RPMI7951 (cell line): ENCODE data around the gene ANAPC5. TPM values are rescaled to one million over a fixed set of nuclear protein-coding genes. Genes with fewer than 3 reads are reported as not detected.
"Not testable (repeated sequence)": the region's sequence is repeated elsewhere in the genome, so short reads cannot be mapped to it uniquely, and the experiment has no call there.

ENCODE experiments used
- DNase-seq: peaks from one replicate; pipeline ENCODE4 v3.0.0-alpha.2; 2012; ENCODE audit warnings: low read depth
- total RNA-seq: library from RNA; depleted of rRNA; stranded (reverse); fragments of >200 nt; shearing (Covaris generic); gene quantifications from 2 replicates; pipeline ENCODE4 v1.2.3, GENCODE V29; 2014

The ANAPC5 gene
- total RNA-seq, 1 experiment from 2014 or later: 152 TPM

DNA sequence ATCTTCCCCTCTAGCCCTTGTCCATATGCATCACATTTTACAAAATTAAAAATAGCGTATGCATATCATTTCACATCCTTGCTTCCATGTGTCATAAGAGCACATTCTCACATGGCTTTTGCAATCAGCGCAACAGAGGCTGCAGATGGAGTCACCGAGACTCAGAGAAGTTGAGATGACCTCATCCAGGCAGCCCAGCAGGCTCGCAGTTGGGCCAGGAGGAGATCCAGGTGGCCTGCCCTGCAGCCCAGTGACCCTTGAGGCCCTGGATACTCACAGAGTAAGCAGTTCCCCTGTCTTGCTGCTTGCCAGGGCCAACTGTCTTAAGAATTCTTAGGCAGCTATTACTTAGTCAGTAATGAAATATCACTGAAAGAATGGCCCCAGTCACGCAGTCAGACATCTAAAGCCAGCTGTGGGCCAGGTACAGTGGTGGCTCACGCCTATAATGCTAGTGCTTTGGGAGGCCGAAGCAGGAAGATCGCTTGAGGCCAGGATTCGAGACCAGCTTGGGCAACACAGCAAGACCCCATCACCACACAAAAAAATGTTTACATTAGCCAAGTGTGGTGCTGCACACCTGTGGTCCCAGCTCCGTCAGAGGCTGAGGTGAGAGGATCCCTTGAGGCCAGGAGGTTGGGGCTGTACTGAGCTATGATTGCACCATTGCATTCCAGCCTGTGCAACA lies 64.8 kb downstream of the ANAPC5 start:
- DNase-seq: no peak

DNA sequence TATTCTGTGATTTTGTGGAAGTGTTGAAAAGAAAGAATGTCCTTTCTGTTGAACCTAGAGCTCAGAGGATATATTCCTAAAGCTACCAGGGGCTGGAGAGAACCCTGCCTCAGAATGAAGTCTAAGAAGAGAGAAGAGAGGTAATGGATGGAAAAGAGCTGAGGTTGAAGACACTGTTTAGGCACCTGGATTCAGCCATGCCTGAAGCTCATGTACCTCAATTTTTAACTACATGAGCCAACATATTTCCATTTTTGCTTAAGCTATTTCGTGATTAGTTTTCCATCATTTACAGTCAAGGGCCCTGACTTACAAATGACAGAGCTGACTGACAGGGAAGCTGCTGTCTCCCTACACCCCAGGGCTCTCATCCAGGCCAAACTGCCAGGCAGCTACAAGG lies 66.4 kb downstream of the ANAPC5 start:
- no peak for DNase-seq

DNA sequence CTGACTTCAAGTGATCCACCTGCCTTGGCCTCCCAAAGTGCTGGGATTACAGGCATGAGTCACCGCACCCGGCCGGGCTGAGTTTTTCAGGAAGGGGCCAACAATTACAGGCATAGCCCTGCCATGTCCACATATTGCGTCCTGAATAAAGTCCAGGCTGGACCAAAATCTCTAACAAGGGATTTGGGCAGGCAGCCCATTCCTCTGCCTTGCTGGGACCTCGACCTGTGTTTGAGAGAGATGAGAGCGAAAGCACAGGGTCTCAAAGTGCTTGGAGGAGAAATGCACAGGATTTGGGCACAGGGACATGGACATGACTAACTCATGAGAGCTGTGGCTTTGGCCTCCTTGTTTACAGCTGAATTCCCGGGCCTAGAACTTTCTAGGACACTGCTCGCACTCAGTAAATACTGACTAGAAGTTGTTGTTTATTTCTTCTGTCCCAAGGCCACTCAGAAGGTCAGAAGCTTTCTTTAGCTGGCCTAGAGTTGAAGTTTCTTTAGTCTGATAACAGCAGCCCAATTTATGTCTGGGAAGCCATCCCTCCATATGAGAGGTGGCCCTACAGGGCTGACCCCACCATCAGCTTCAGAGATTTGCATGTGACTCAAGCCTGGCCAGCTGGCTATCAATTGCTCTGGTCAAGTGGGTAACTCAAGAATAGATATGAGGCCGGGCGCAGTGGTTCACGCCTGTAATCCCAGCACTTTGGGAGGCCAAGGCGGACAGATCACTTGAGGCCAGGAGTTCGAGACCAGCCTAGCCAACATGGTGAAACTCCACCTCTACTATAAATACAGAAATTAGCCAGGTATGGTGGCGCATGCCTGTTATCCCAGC lies 67.4 kb downstream of the ANAPC5 start:
- no peak for DNase-seq

DNA sequence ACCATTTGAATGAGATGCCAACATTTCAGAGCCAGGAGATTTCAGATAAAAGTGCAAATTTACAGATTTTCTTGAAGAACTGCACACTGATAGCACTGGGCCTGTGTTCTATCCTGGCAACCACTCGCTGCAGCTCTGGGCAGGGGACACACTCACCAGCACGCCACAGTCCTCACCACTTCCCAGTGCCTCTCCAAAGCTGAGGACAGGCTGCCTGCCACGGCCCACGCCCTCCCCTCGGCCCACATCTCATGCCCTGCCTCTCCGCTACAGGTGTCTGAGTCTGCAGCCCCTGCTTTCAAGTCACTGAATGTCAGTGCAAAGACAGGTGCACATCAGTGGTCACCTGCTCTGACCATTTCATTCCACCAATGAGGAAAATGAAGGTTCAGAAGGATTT lies 68.4 kb downstream of the ANAPC5 start:
- DNase-seq: no peak

DNA sequence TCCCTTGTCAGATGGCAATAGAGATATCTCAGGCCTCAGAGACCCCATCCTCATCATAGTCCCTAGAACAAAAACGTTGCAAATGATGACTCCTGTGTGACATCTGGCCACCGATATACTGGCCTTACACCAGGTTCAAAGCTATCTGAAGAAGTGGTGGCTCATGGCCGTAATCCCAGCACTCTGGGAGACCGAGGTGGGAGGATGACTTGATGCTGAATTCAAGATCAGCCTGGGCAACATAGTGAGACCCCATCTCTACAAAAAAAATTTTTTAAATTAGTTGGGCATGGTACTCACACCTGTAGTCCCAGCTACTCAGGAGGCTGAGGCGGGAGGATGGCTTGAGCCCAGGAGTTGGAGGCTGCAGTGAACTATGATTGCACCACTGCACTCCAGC lies 68.8 kb downstream of the ANAPC5 start:
- DNase-seq: no peak

DNA sequence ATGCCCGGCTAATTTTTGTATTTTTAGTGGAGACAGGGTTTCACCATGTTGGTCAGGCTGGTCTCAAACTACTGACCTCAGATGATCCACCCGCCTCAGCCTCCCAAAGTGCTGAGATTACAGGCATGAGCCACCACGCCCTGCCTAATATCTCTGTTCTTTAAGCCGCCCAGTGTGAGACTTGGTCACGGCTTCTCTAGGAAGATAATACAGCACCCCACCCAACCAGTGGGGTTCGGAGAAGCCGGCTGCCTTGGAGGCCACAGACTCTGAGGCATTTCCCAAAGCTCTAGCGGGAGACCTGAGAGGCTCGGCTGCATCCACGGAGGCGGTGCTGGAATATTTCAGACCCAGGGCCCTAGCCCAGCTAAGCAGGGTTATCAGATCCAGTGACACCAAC lies 69.3 kb downstream of the ANAPC5 start:
- not testable (repeated sequence) for DNase-seq

DNA sequence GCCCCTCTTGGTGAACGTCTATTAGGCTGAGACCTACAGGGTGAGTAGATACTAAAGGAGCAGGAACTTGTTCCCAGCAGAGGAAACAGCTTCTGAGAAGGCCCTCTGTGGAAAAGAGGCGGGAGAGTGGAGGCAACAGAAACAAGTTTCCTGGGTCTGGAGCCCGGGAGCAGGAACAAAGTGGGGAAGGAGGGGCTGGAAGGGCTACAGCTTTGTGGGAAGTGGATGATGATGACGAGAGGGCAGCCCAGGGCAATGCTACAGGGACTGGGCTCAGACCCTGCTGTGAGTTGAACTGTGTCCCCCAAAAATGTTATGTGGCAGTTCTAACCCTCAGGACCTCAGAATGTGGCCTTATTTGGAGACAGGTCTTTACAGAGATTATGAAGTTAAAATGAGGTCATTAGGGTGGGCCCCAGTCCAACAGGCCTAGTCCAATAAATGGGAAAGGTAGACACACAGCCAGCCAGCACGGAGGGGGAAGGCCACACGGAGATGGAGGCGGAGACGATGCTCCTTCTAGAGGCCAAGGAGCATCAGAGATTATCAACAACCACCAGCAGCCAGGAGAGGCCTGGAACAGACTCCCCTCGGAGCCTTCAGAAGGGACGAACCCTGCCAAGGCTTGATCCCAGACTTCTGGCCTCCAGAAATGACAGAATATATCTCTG lies 70.0 kb downstream of the ANAPC5 start:
- DNase-seq: no peak

DNA sequence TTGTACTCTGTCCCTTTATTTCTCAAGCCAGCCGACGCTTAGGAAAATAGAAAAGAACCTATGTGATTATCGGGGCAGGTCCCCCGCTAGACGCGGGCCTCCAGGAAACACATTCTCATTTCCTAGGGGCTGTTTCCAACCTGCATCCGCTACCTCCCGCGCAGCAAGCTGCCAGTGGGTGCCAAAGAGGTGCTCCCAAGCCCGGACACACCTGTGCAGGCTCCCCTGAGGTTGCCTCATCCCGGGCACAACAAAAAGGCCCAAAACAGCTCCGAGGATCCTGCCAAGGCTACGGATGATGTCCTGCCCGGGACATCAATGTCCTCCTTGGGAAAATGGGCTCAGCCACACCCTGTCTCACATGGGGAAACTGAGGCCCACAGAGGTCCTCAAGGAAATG lies 71.1 kb downstream of the ANAPC5 start:
- not testable (repeated sequence) for DNase-seq

DNA sequence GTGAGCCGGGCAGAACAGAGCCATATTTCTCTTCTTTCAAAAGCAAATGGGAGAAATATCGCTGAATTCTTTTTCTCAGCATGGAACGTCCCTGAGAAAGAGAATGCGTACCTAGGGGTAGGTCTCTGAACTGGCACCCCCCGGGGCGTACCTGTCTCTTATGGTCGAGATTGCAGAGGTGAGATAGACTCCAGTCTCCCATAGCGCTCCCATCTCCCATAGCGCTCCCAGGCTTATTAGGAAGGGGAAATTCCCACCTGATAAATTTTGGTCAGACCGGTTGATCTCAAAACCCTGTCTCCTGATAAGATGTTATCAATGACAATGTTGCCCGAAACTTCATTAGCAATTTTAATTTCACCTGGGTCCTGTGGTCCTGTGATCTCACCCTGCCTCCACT lies 71.7 kb downstream of the ANAPC5 start:
- DNase-seq: not testable (repeated sequence)

DNA sequence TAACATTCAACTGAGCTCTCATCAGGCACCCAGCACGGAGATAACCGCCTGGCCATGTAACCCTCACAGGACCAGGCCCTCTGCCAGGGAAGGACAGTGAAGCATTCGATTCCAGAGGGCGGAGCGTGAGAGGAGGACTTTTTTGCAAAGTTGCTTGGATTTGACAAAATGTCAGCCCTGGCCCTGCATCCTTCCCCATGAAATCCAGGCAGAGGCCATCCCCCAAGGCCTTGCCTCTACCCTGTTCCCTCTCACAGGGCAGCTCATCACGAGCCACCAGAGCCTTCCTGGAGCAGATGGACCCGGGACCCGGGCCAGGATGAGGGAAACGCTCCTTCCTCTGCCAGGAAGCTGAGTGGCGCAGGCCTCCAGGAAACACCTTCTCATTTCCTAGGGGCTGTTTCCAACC lies 72.7 kb downstream of the ANAPC5 start:
- DNase-seq: no peak

DNA sequence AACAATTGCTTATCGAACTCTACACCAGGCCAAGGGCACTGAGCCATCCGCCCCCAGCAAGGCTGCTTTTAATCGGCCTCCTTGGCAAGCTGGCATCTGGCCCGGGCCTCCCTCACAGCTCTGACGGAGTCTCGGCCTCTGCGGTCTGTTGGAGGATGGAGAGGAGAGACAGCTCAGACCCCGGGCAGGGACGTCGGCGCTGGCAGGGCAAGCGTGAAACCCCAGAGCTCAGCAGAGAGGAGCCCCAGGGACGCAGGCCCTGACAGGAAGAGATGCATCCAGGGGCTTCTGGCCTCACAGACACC lies 73.2 kb downstream of the ANAPC5 start:
- DNase-seq: no peak

DNA sequence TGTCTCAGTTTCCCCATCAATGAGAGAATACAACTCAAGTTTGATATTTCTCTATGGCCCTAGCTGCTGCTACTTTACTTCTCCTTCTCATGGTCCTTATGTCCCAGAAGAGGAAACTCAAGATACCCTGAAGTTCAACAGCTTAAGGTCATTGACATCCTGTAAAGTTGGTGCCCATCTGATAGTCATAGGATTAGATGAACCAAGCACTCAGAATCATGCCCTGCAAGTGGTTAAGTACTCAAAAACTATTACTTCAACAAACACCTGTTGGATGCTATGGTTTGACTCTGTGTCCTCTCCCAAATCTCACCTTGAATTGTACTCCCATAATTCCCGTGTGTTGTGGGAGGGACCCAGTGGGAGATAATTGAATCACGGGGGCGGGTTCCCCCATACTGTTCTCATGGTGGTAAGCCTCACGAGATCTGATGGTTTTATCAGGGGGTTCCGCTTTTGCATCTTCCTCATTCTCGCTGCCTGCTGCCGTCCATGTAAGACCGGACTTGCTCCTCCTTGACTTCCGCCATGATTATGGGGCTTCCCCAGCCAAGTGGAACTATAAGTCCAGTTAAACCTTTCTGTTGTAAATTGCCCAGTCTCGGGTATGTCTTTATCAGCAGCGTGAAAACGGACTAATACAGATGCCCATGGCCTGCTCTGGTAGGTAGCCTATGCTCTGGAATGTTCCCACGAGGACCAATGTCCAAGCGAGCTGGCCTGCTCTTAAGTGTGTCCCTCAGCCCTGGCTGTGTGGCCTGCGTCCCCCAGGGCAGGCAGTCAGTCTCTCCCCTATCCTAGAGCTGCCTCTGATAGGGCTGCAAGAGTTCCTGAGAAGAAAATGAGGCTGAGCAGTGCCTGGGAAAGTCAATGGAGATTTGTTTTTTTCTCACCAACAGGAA lies 73.8 kb downstream of the ANAPC5 start:
- no peak for DNase-seq

DNA sequence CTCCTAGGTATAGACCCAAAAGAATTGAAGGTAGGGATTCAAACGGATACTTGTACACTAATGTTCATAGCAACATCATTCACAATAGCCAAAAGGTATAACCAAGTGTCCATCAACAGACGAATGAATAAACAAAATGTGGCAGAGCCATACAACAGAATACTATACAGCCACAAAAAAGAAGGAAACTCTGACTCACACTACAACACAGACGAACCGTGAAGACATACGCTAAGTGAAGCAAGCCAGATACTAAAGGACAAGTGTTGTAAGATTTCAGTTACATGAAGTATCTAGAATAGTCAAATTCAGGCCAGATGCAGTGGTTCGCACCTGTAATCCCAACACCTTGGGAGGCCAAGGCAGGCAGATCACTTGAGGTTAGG lies 74.8 kb downstream of the ANAPC5 start:
- no peak for DNase-seq

DNA sequence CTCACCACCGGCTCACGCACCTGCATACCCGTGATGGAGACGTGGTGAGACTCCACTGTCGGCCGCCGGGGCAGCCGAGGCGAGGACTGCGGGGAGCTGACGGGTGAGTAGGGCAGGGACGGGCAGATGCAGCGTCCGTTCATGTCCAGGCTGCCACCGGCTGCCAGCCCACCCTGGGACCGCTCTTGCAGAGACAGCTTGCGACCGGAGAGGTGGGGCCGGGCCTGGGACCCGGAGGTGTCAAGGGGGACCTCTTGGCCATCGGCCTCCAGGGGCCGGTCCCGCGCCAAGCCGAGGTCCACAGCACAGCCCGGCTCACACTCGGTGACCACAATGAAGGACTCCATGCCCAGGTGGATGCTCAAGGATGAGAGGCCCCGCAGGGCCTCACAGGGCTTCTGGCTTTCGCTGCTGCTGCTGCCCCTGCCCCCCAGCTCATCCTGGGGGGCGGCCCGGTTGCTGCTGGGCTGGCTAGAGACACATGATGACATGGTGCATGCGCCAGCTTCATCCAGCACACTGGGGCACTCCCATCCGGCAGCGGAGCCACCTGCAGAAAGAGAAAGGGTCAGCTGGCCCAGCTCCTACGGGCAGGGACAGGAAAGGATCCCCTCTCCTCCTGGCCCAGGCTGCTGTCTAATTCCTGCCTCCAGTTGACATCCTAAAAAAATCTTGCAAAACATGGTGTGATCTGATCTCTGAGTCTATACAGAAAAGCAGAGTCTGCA lies 78.0 kb downstream of the ANAPC5 start:
- no peak for DNase-seq

DNA sequence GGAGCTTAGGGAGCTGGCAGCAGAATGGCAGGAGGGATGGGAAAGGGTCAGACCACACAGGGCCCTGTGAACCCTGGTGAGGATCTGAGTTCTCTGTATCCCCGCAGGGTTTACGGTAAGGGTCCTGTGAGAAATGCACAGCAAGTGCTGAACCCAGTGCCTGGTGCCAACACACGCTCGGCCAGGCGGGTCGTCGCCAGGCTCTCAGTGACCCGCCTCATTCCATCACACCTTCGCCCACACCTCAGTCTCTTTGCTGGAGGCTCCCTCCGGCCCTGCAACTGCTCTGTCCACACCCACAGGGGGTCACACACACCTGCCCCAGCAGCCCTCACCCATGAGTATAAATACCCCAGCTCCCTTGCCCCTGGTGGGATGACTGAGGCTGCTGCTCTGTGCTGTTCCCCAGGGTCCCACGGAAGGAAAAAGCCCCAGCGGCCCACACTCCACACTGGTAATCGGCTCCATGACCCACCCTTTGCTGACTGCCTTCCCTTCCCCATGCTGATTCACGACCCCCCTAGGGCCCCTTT lies 78.8 kb downstream of the ANAPC5 start:
- no peak for DNase-seq

DNA sequence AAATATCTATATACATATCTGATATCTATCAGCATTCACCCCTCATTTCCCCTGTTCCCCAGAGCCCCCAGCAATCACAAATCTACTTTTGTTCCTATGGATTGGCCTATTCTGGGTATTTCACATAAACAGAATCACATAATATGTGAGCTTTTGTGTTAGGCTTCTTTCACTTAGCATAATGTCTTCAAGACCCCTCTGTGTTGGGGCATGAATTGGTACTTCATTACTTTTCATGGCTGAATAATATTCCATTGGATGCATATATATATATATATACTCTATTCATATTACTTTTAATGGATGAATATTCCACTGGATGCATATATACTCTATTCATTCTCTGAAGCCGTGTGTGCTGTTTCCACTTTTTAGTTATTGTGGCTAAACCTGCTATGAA lies 84.4 kb downstream of the ANAPC5 start:
- DNase-seq: no peak

DNA sequence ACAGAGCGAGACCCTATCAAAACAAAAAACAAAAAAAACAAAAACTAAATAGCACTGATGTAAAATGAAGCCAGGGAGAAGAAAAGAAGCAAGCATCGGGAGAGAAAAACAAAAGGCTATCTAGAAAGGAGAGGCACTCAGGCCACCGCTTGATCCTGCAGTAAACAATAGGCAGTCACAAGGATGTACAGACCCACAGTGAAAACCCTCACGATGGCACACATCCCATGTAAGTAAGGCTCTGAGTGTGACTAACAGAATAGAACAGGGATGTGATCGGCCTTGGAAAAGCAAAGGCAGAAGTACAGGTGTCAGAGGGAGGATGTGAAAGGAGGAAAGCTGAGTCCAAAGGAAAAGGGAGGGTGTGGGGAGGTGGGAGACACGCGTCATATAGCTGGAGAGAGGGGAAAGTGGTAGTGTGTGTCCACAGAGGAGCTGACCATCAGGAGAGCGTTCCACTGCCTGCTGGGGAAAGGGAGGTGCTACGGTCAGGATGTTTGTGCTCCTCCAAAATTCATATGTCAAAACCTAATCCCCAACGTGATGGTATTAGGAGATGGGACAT lies 87.2 kb downstream of the ANAPC5 start:
- no peak for DNase-seq

DNA sequence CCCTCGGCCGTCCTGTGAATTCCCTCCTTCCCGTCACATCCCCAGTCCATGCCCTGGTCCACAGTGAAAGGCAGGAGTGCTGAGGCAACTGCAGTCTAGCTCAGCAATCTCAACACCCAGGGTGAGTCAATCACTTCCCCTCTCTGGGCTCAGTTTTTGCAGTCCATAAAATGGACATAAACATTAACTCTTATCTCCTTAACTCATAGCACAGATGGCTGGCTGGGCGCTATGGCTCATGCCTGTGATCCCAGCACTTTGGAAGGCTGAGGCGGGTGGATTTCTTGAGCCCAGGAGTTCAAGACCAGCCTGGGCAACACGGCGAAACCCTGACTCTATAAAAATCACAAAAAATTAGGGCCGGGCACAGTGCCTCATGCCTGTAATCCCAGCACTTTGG lies 88.1 kb downstream of the ANAPC5 start:
- DNase-seq: no peak

DNA sequence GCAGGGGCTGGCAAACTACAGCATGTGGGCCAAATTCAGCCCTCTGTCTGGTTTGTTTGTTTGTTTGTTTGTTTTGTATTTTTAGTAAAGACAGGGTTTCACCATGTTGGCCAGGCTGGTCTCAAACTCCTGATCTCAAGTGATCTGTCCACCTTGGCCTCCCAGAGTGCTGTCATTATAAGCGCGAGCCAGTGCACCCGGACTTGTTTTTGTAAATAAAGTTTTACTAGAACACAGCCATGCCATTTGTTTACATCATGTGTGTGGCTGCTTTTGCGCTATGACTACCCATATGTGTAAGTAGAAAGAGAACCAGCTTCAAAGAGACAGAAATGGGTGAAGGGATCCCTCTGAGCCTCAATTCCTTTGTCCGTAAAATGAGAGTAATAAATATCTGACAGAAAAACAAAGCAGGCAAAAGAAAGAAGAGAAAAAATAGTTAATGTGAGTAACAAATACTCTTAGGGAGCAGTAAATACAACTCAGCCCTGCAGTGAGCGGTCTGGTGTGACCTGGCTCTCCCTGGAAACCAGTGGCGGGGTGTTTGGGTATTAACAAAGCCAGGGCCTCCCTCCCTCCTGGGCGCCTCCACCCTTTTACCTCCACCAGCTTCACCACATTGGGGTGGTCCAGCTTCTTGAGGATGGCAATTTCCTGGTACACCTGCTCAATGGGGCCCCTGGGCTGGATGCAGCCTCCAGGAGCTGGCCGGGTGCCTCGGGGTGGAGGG lies 88.8 kb downstream of the ANAPC5 start:
- no peak for DNase-seq

DNA sequence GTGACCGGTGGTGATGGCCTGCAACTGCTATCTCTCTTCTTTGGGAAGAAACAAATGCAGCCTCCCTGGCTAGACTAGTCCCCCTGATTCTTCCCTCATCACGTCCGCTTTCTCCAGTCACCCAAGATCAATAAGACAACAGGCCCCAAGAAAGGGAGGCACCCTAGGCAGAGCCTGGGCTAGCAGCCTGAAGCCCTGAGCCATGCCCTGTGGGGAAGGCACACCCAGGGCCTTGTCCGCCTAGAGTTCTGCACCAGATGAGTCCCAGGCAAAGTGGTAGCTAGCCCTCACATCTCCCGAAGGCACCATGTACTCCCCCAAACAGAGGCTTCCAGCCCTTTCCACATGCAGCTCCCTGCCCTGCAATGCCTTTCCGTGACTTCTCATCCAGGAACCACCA lies 90.8 kb downstream of the ANAPC5 start:
- DNase-seq: no peak
